H9 (cell line): ENCODE measurements around the gene TENM4. TPM values are rescaled to one million over a fixed set of nuclear protein-coding genes. Genes with fewer than 3 reads are reported as not detected.
A peak's percentile ranks its signal among the peaks of the same experiment; 100 is the strongest.

Experiments used
- DNase-seq: peaks from one replicate; pipeline ENCODE4 v3.0.0-alpha.2; 2017
- H2AFZ ChIP-seq: one replicate; pipeline ENCODE4 v1.6.1; 2013; ENCODE audit warnings: mild to moderate bottlenecking, low read length, control low read depth, moderate library complexity
- H2AK5ac ChIP-seq: 2 replicates; pipeline ENCODE4 v1.6.1; 2013; ENCODE audit warnings: low read length, control low read depth, mixed read lengths; ENCODE audit not compliant: insufficient read length
- H2BK120ac ChIP-seq: one replicate; pipeline ENCODE4 v1.6.1; 2013; ENCODE audit warnings: low read depth, mild to moderate bottlenecking, low read length, control low read depth, inconsistent platforms; ENCODE audit not compliant: poor library complexity, severe bottlenecking
- H2BK12ac ChIP-seq: 2 replicates; pipeline ENCODE4 v1.6.1; 2013; ENCODE audit warnings: low read length, control low read depth, mixed read lengths, low read depth; ENCODE audit not compliant: insufficient read length
- H2BK15ac ChIP-seq: 2 replicates; pipeline ENCODE4 v1.6.1; 2013; ENCODE audit warnings: low read depth, low read length, control low read depth
- H2BK20ac ChIP-seq: one replicate; pipeline ENCODE4 v1.6.1; 2013; ENCODE audit warnings: low read depth, mild to moderate bottlenecking, low read length, control low read depth, inconsistent platforms; ENCODE audit not compliant: poor library complexity, severe bottlenecking
- H2BK5ac ChIP-seq: 2 replicates; pipeline ENCODE4 v1.6.1; 2013; ENCODE audit warnings: low read length, control low read depth, mixed read lengths; ENCODE audit not compliant: insufficient read length
- H3K14ac ChIP-seq: 2 replicates; pipeline ENCODE4 v1.6.1; 2013; ENCODE audit warnings: low read length, control low read depth; ENCODE audit not compliant: insufficient read depth
- H3K18ac ChIP-seq: 2 replicates; pipeline ENCODE4 v1.6.1; 2013; ENCODE audit warnings: low read depth, mild to moderate bottlenecking, mixed read lengths, low read length, control low read depth; ENCODE audit not compliant: insufficient read length
- H3K23ac ChIP-seq: 2 replicates; pipeline ENCODE4 v1.6.1; 2013; ENCODE audit warnings: low read length, control low read depth, mixed read lengths, low read depth; ENCODE audit not compliant: insufficient read length
- H3K23me2 ChIP-seq: 2 replicates; pipeline ENCODE4 v1.6.1; 2013; ENCODE audit warnings: low read depth, mild to moderate bottlenecking, mixed read lengths, low read length, control low read depth; ENCODE audit not compliant: insufficient read length, poor library complexity, severe bottlenecking
- H3K27ac ChIP-seq: 2 replicates; pipeline ENCODE4 v1.5.1; 2013; ENCODE audit warnings: low read length, control low read depth, mixed read lengths, low read depth; ENCODE audit not compliant: insufficient read length
- H3K27me3 ChIP-seq: 2 replicates; pipeline ENCODE4 v1.6.1; 2013; ENCODE audit warnings: low read length, control low read depth, inconsistent platforms; ENCODE audit not compliant: insufficient read depth
- H3K4ac ChIP-seq: 2 replicates; pipeline ENCODE4 v1.6.1; 2013; ENCODE audit warnings: low read depth, mild to moderate bottlenecking, control low read depth, inconsistent platforms, low read length, moderate library complexity
- H3K4me1 ChIP-seq: 2 replicates; pipeline ENCODE4 v1.6.1; 2013; ENCODE audit warnings: low read length, control low read depth, inconsistent platforms; ENCODE audit not compliant: insufficient read depth
- H3K4me2 ChIP-seq: 2 replicates; pipeline ENCODE4 v1.6.1; 2013; ENCODE audit warnings: low read length, control low read depth, mixed read lengths; ENCODE audit not compliant: insufficient read length, insufficient read depth
- H3K56ac ChIP-seq: 2 replicates; pipeline ENCODE4 v1.6.1; 2013; ENCODE audit warnings: low read depth, mild to moderate bottlenecking, mixed read lengths, low read length, control low read depth; ENCODE audit not compliant: insufficient read length
- H3K79me1 ChIP-seq: 2 replicates; pipeline ENCODE4 v1.6.1; 2013; ENCODE audit warnings: low read depth, mild to moderate bottlenecking, moderate library complexity, low read length, control low read depth, inconsistent platforms; ENCODE audit not compliant: insufficient read depth, poor library complexity, severe bottlenecking
- H3K79me2 ChIP-seq: 2 replicates; pipeline ENCODE4 v1.6.1; 2013; ENCODE audit warnings: low read length, control low read depth, inconsistent platforms; ENCODE audit not compliant: insufficient read depth
- H3K9ac ChIP-seq: 2 replicates; pipeline ENCODE4 v1.6.1; 2013; ENCODE audit warnings: low read length, control low read depth, mixed read lengths; ENCODE audit not compliant: insufficient read length; ENCODE audit errors: extremely low read depth
- H3K9me3 ChIP-seq: one replicate; pipeline ENCODE4 v1.6.1; 2013; ENCODE audit warnings: low read depth, low read length, inconsistent platforms; ENCODE audit not compliant: control insufficient read depth
- H3T11ph ChIP-seq: one replicate; pipeline ENCODE4 v1.6.1; 2013; ENCODE audit warnings: mild to moderate bottlenecking, low read length, control low read depth, inconsistent platforms
- H4K20me1 ChIP-seq: one replicate; pipeline ENCODE4 v1.6.1; 2013; ENCODE audit not compliant: control insufficient read depth, insufficient read length, insufficient read depth
- H4K5ac ChIP-seq: 2 replicates; pipeline ENCODE4 v1.6.1; 2013; ENCODE audit warnings: low read depth, mild to moderate bottlenecking, mixed read lengths, low read length, control low read depth; ENCODE audit not compliant: insufficient read length
- H4K8ac ChIP-seq: replicated peaks from 2 replicates; pipeline ENCODE4 v1.6.1; 2013; ENCODE audit warnings: low read length, control low read depth, mixed read lengths, low read depth; ENCODE audit not compliant: insufficient read length
- H4K91ac ChIP-seq: 2 replicates; pipeline ENCODE4 v1.6.1; 2013; ENCODE audit warnings: low read depth, mild to moderate bottlenecking, moderate library complexity, mixed read lengths, low read length, control low read depth; ENCODE audit not compliant: insufficient read length
- H3K27ac Mint-ChIP-seq, 3 experiments: 2 replicates in 2 of 3; 3 replicates in 1 of 3; pipeline ENCODE4 v1.8.0; 2020 to 2021; ENCODE audit warnings: mixed read lengths in 3 of 3, mild to moderate bottlenecking in 1 of 3, moderate library complexity in 1 of 3
- H3K27me3 Mint-ChIP-seq: 2 replicates; pipeline ENCODE4 v1.8.0; 2021; ENCODE audit warnings: low read depth, mild to moderate bottlenecking, moderate library complexity, mixed read lengths
- H3K36me3 Mint-ChIP-seq, 3 experiments: 2 replicates in 2 of 3; 3 replicates in 1 of 3; pipeline ENCODE4 v1.8.0; 2020 to 2021; ENCODE audit warnings: low read depth in 3 of 3, mixed read lengths in 3 of 3; ENCODE audit not compliant: insufficient read depth in 1 of 3
- H3K4me1 Mint-ChIP-seq, 2 experiments: 2 replicates each; pipeline ENCODE4 v1.8.0; 2020; ENCODE audit warnings: mixed read lengths in 2 of 2
- H3K4me3 Mint-ChIP-seq, 2 experiments: 2 replicates in 1 of 2; 3 replicates in 1 of 2; pipeline ENCODE4 v1.8.0; 2020 to 2021; ENCODE audit warnings: mild to moderate bottlenecking in 2 of 2, mixed read lengths in 2 of 2, moderate library complexity in 1 of 2
- H3K9me3 Mint-ChIP-seq, 2 experiments: 2 replicates in 1 of 2; 3 replicates in 1 of 2; pipeline ENCODE4 v1.8.0; 2020; ENCODE audit warnings: mild to moderate bottlenecking in 2 of 2, mixed read lengths in 2 of 2, moderate library complexity in 1 of 2
- CTCF ChIP-seq: fragments of 200-600 bp; sonication (generic); conservative IDR thresholded peaks from 3 replicates; pipeline ENCODE4 v1.8.0; 2021; ENCODE audit warnings: antibody characterized with exemption, mild to moderate bottlenecking
- WGBS: extraction: QIAGEN DNeasy Blood & Tissue Kit; methylation state at CpG from one replicate; pipeline ENCODE4 v1.1.7; 2013; ENCODE audit warnings: missing lambda C conversion rate, low lambda C conversion rate, mixed read lengths; ENCODE audit not compliant: insufficient read length; ENCODE audit errors: extremely low coverage; 5-methylcytosine and 5-hydroxymethylcytosine counted together
- total RNA-seq: library from RNA; stranded (reverse); gene quantifications from 2 replicates; pipeline ENCODE4 v1.2.1, GENCODE V29; 2021

The TENM4 gene
- total RNA-seq, 1 experiment from 2014 or later = 4.6 TPM

GRCh38 chr11:79078456-79078855 is 362.4 kb downstream of the TENM4 start:
- TF ChIP-seq CTCF = no peak
- H3K4ac ChIP-seq = no peak overlapping the region
- no peaks in the 10 kb centered on the region for H3K9me3 ChIP-seq
- Mint-ChIP-seq H3K27ac (peak overlapping the region in 1 of 3 experiments; percentile 22; a peak in 1 of 7 replicates), H3K4me1 (peaks cover 13 to 37% of the 10 kb centered on the region in 2 experiments), H3K36me3 (peaks cover 4 to 15% (median 7%) of the 10 kb centered on the region in 3 experiments; a peak in 6 of 7 replicates), H3K4me3 (no peak overlapping the region), H3K27me3 (no peaks in the 10 kb centered on the region; the same call in 1 of the 2 replicates), H3K9me3 (peaks cover 9% of the 10 kb centered on the region in 2 experiments)
- no peak overlapping the region for H4K91ac ChIP-seq
- H3K9ac ChIP-seq = no peak overlapping the region
- no peak overlapping the region for H4K8ac ChIP-seq
- no peak for DNase-seq
- H2AFZ ChIP-seq = no peak overlapping the region
- H4K20me1 ChIP-seq = no peaks in the 10 kb centered on the region
- no CpG with 5 or more reads among the region's 2 CpGs for WGBS
- H4K5ac ChIP-seq = no peak overlapping the region
- H2BK120ac ChIP-seq = no peak overlapping the region
- H3K27ac ChIP-seq = no peak overlapping the region
- H3K14ac ChIP-seq = no peak overlapping the region
- H3K4me2 ChIP-seq = no peak overlapping the region
- H3K18ac ChIP-seq = no peak overlapping the region
- no peaks in the 10 kb centered on the region; the same call in 1 of the 2 replicates for H3K4me1 ChIP-seq
- H3K27me3 ChIP-seq = no peaks in the 10 kb centered on the region
- no peak overlapping the region for H2BK20ac ChIP-seq
- H3K23me2 ChIP-seq = no peaks in the 10 kb centered on the region
- no peak overlapping the region for H2BK5ac ChIP-seq
- no peak overlapping the region for H2BK12ac ChIP-seq
- H3K79me2 ChIP-seq = no peaks in the 10 kb centered on the region
- H3T11ph ChIP-seq = no peak overlapping the region
- no peak overlapping the region for H2BK15ac ChIP-seq
- H3K23ac ChIP-seq = no peak overlapping the region
- H2AK5ac ChIP-seq = no peak overlapping the region
- H3K79me1 ChIP-seq = no peaks in the 10 kb centered on the region
- H3K56ac ChIP-seq = no peak overlapping the region
